ENCODE data around the gene FXYD1.

Gene FXYD1

DNA sequence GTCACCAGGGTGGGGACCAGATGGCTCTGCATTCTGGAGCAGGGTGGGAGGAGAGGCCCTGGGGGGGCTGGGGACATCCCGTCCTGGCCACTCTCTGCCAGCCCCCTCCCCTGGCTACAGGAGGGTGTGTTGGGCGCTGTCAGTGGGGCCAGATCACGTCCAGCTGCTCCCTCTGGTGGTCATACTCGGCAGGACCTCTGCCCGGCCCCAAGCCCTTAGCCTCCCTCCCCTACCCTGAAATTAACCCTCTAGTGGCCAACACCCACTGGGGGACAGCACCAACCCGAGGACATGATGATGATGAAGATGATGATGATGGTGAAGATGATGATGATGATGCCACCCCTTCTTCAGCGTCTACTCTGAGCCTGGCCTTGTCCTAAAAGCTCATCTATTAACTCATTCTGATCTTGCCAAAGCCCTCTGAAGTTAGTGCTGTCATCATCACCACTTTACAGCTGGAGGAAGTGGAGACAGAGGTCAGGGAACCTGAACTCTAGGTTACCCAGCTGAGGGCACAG is 3.2 kb upstream of the FXYD1 start:
- peak; percentile 93 for DNase-seq
- Mint-ChIP-seq H3K36me3 (ENCODE audit: low read depth) (no peaks in the 10 kb centered on the region), H3K4me1 (peaks cover 61% of the 10 kb centered on the region), H3K27me3 (ENCODE audit: low read depth, poor library complexity) (peaks cover 11% of the 10 kb centered on the region), H3K9me3 (no peaks in the 10 kb centered on the region), H3K4me3 (no peak overlapping the region), H3K27ac (no peak overlapping the region)
- TF ChIP-seq CTCF (IDR thresholded peaks at IDR 0.05) = peak; percentile 92

DNA sequence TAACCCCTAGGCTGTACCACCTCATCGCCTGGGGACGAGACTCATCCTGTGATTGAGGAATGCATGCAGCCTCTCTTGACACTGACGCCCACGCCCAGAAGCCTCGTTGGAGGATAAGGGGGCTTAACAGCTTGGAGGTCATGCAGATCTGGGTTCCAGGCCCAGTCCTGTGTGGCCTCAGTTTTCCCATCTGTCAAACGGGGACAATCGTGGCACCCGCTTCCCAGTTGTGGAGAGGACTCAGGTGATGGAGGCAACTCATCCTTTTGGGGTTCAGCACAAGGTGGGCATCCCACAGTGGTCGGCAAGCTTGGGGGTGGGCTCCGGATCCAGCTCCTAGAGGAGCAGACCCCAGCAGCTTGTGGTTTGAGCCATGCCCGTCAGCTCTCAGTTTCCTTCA is 2.4 kb upstream of the FXYD1 start:
- peaks cover 11% of the 10 kb centered on the region for H3K27me3 Mint-ChIP-seq (ENCODE audit: low read depth, poor library complexity)
- no peaks in the 10 kb centered on the region for H3K9me3 Mint-ChIP-seq
- no peaks in the 10 kb centered on the region for H3K36me3 Mint-ChIP-seq (ENCODE audit: low read depth)
- no peak for TF ChIP-seq CTCF (IDR thresholded peaks at IDR 0.05)
- no peak for DNase-seq
- H3K4me1 Mint-ChIP-seq = peaks cover 68% of the 10 kb centered on the region
- no peak overlapping the region for H3K27ac Mint-ChIP-seq
- H3K4me3 Mint-ChIP-seq = no peak overlapping the region

GRCh38 chr19:35136977-35137702 is 1.5 kb upstream of the FXYD1 start:
- Mint-ChIP-seq H3K9me3 (no peaks in the 10 kb centered on the region), H3K36me3 (ENCODE audit: low read depth) (no peaks in the 10 kb centered on the region), H3K27me3 (ENCODE audit: low read depth, poor library complexity) (peaks cover 20% of the 10 kb centered on the region), H3K27ac (no peak overlapping the region), H3K4me3 (no peak overlapping the region), H3K4me1 (peaks cover 68% of the 10 kb centered on the region)
- DNase-seq = no peak
- TF ChIP-seq CTCF (IDR thresholded peaks at IDR 0.05) = no peak

GRCh38 chr19:35140207-35140961 is 1.8 kb downstream of the FXYD1 start:
- peaks cover 68% of the 10 kb centered on the region for H3K4me1 Mint-ChIP-seq
- H3K27ac Mint-ChIP-seq = peak overlapping the region; percentile 2
- TF ChIP-seq CTCF (IDR thresholded peaks at IDR 0.05) = no peak
- no peaks in the 10 kb centered on the region for H3K36me3 Mint-ChIP-seq (ENCODE audit: low read depth)
- H3K4me3 Mint-ChIP-seq = peak overlapping the region; percentile 72
- peaks cover 49% of the 10 kb centered on the region for H3K27me3 Mint-ChIP-seq (ENCODE audit: low read depth, poor library complexity)
- no peak for DNase-seq
- H3K9me3 Mint-ChIP-seq = no peaks in the 10 kb centered on the region

GRCh38 chr19:35140962-35141836 is 2.6 kb downstream of the FXYD1 start:
- Mint-ChIP-seq H3K27me3 (ENCODE audit: low read depth, poor library complexity) (peaks cover 57% of the 10 kb centered on the region), H3K4me3 (peak overlapping the region; percentile 72), H3K4me1 (peaks cover 62% of the 10 kb centered on the region), H3K27ac (no peak overlapping the region), H3K36me3 (ENCODE audit: low read depth) (no peaks in the 10 kb centered on the region), H3K9me3 (no peaks in the 10 kb centered on the region)
- DNase-seq = peak; percentile 98
- TF ChIP-seq CTCF (IDR thresholded peaks at IDR 0.05) = no peak

Measured in nephron progenitor cell (in vitro differentiated cells).